Subcutaneous adipose tissue (tissue), 4 donors: ENCODE results near the gene PFKL. TPM values are rescaled to one million over a fixed set of nuclear protein-coding genes. Genes with fewer than 3 reads are reported as not detected.

Experiments used
- total RNA-seq, 4 donors: library from RNA; depleted of rRNA; stranded (reverse); fragments of >200 nt; gene quantifications; one replicate each; pipeline ENCODE4 v1.1.0, GENCODE V29; 2016
- TF ChIP-seq, protein P1 (sequence below): fragments of 450-650 bp; IDR thresholded peaks from one replicate; pipeline ENCODE4 v1.5.1; 2016; ENCODE audit warnings: low read depth, mild to moderate bottlenecking, control low read depth, antibody characterized with exemption, moderate library complexity

PFKL gene
- total RNA-seq, 4 donors from 2014 or later, result 51.0 to 177 (median 77.3) TPM

DNA sequence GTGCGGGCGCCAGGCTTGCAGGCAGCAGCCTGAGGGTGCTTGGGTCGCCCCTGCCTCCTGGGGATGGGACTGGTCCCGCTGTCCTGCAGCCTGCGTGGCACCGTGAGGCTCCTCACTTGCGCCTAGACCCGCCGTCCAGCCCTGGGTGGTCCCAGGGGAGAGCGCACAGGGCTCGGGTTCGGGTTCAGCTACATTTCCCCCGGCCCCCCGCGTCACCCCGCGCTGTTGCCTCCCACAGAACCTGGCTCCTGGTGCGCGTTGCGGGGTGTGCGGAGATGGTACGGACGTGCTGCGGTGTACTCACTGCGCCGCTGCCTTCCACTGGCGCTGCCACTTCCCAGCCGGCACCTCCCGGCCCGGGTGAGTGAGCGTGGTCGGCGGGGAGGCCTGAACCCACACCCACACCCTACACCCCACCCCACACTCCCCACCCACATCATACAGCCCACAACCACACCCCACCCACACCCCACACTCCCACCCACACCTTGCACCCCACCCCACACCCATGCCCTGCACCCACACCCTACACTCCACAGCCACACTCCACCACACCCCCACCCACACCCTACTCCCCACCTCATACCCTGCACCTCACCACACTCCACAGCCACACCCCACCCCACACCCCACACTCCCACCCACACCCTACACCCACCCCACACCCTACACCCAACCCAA, 6.2 kb upstream of the PFKL start:
- TF ChIP-seq, protein P1, sequence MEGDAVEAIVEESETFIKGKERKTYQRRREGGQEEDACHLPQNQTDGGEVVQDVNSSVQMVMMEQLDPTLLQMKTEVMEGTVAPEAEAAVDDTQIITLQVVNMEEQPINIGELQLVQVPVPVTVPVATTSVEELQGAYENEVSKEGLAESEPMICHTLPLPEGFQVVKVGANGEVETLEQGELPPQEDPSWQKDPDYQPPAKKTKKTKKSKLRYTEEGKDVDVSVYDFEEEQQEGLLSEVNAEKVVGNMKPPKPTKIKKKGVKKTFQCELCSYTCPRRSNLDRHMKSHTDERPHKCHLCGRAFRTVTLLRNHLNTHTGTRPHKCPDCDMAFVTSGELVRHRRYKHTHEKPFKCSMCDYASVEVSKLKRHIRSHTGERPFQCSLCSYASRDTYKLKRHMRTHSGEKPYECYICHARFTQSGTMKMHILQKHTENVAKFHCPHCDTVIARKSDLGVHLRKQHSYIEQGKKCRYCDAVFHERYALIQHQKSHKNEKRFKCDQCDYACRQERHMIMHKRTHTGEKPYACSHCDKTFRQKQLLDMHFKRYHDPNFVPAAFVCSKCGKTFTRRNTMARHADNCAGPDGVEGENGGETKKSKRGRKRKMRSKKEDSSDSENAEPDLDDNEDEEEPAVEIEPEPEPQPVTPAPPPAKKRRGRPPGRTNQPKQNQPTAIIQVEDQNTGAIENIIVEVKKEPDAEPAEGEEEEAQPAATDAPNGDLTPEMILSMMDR, result no peak

DNA sequence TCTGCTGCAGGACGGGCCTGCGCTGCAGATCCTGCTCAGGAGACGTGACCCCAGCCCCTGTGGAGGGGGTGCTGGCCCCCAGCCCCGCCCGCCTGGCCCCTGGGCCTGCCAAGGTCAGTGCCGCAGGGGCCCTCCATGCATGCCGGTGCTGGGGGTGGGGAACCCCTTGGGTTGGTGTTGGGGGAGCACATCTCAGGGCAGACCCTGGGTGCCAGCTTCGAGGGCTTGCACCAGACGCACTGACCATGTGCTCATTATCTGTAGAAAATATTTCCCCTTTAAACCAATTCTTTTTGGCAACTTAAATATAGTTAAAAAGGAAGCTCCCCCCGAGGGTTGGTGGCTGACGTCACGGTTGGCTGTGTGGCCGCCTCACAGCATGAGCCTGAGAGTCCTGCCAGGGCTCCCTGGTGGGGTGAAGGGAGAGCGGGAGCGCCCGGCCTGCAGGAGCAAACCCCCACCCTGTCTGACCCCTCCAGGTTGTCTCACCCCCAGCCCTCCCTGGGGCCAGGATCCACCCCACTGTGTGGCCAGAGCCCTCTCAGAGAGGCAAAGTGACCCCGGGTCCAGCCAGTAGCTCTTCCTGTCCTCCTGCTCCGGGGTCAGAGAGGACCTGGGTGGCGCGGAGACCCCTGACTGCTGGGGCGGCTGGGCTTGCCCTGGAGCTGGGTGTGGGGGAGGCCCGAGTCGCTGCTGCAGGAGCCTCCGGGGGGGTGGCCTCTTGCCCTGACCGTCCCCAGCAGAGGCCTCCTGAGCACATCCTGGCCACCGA, 5.3 kb upstream of the PFKL start:
- TF ChIP-seq, protein P1, result no peak

DNA sequence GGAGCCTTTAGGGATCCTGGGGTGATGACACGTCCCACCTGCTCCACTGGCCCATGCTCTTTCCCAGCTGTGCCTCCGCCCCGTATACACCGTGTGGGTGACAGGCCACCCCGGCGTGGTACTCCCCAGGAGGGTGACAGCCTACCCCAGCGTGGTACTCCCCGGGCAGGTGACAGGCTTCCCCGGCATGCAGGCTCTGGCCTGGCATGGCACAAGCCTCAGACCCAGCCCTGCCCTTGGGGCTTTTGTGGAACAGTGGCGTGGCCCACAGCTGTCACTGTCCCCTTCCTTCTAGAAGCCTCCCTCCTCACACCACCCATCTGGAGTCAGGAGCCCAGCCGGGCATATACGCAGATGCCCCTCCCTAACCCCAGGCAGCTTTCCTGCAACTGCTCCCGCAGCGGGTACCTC, 4.7 kb upstream of the PFKL start:
- TF ChIP-seq, protein P1, result no peak

- TF ChIP-seq, protein P1, result no peak
Observed at GRCh38 chr21:44295646-44296045, 4.2 kb upstream of the PFKL start.

DNA sequence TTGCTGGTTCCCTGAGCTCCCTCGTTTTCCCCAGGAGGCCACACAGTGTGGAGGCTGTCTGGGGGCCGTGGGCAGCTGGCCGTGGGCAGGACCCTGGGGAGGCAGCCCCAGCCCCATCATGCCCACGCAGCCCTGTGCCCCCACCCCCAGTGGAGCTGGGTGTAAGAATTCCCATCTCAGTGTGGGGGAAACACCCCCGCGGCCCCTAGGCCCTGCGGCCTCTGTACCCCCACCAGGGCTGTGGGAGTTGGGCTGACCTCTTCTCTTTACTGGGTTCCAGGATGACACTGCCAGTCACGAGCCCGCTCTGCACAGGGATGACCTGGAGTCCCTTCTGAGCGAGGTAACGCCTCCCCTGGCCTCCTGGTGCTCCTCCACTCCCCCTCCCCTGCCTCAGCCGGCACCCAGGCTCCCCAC, 3.7 kb upstream of the PFKL start:
- TF ChIP-seq, protein P1, result no peak

GRCh38 chr21:44296916-44297315, 2.9 kb upstream of the PFKL start:
- TF ChIP-seq, protein P1, result no peak

DNA sequence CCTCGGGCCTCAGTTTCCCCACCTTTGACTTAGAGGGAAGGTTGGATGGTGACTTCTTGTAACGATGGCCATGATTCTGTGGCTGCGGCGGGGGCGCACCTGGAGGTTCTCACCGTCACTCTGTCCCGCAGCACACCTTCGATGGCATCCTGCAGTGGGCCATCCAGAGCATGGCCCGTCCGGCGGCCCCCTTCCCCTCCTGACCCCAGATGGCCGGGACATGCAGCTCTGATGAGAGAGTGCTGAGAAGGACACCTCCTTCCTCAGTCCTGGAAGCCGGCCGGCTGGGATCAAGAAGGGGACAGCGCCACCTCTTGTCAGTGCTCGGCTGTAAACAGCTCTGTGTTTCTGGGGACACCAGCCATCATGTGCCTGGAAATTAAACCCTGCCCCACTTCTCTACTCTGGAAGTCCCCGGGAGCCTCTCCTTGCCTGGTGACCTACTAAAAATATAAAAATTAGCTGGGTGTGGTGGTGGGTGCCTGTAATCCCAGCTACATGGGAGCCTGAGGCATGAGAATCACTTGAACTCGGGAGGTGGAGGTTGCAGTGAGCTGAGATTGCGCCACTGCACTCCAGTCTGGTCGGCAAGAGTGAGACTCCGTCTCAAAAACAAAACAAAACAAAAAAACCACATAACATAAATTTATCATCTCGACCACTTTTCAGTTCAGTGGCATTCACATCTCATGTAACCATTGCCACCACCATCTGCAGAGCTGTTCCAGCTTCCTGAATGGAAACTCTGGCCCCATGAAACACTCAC, 2.1 kb upstream of the PFKL start:
- TF ChIP-seq, protein P1, result no peak
